Measurements from ENCODE around the gene KAZALD1. TPM values are rescaled to one million over a fixed set of nuclear protein-coding genes. Genes with fewer than 3 reads are reported as not detected.
A peak's percentile ranks its signal among the peaks of the same experiment; 100 is the strongest.
"Not testable (repeated sequence)": the region's sequence is repeated elsewhere in the genome, so short reads cannot be mapped to it uniquely, and the experiment has no call there.

Gene KAZALD1
- total RNA-seq, 2 donors from 2014 or later, result not detected

- H3K27me3 Mint-ChIP-seq; H3K36me3 Mint-ChIP-seq (ENCODE audit: low read depth); DNase-seq; H3K4me3 Mint-ChIP-seq; H3K9me3 ChIP-seq (ENCODE audit: control insufficient read depth, low read length, poor library complexity, severe bottlenecking); ATAC-seq: not testable (repeated sequence)
- H3K27ac Mint-ChIP-seq, result peak overlapping the region; percentile 37
- H3K4me1 Mint-ChIP-seq, result peaks cover 29% of the 10 kb centered on the region
These were observed 27.4 kb upstream of the KAZALD1 start for GRCh38 chr10:101034404-101034803.

GRCh38 chr10:101035314-101035713 lies 26.5 kb upstream of the KAZALD1 start:
- ATAC-seq (no peak), DNase-seq (no peak)
- H3K4me1 Mint-ChIP-seq, result peaks cover 29% of the 10 kb centered on the region
- H3K9me3 ChIP-seq (ENCODE audit: control insufficient read depth, low read length, poor library complexity, severe bottlenecking), result no peaks in the 10 kb centered on the region
- H3K4me3 Mint-ChIP-seq, result no peak overlapping the region
- peaks cover 8% of the 10 kb centered on the region for H3K36me3 Mint-ChIP-seq (ENCODE audit: low read depth)
- no peaks in the 10 kb centered on the region for H3K27me3 Mint-ChIP-seq
- no peak overlapping the region for H3K27ac Mint-ChIP-seq

- H3K27me3 Mint-ChIP-seq, result no peaks in the 10 kb centered on the region
- H3K36me3 Mint-ChIP-seq (ENCODE audit: low read depth), result peaks cover 8% of the 10 kb centered on the region
- no peak overlapping the region for H3K27ac Mint-ChIP-seq
- DNase-seq (no peak), ATAC-seq (no peak)
- no peak overlapping the region for H3K4me3 Mint-ChIP-seq
- no peaks in the 10 kb centered on the region for H3K9me3 ChIP-seq (ENCODE audit: control insufficient read depth, low read length, poor library complexity, severe bottlenecking)
- peaks cover 27% of the 10 kb centered on the region for H3K4me1 Mint-ChIP-seq
These were observed 25.7 kb upstream of the KAZALD1 start for GRCh38 chr10:101035916-101036702.

- H3K27ac Mint-ChIP-seq, result no peak overlapping the region
- H3K27me3 Mint-ChIP-seq, result no peaks in the 10 kb centered on the region
- H3K4me1 Mint-ChIP-seq, result peaks cover 22% of the 10 kb centered on the region
- H3K9me3 ChIP-seq (ENCODE audit: control insufficient read depth, low read length, poor library complexity, severe bottlenecking), result no peaks in the 10 kb centered on the region
- ATAC-seq (no peak), DNase-seq (no peak)
- no peak overlapping the region for H3K4me3 Mint-ChIP-seq
- peaks cover 8% of the 10 kb centered on the region for H3K36me3 Mint-ChIP-seq (ENCODE audit: low read depth)
These were observed 25.1 kb upstream of the KAZALD1 start for GRCh38 chr10:101036726-101037125.

DNA sequence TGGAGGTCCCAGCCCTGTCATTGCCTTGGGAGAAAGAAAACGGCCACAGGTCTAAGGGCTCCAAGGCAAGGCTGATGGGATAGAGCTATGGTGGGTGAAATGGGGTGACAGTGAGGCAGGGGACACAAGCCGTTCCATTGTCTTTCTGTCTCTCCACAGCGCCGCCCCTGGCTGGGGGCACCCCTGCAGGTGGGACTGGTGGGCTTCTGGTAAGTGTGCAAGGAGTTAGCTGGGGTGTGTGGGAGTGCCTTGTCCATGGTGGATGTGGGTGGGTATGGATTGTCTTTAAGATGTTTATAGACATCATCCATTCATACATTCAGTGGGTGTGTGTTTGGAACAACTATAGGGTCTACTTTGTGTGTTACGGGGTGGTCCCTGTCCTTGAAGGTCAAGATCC lies 23.3 kb upstream of the KAZALD1 start:
- H3K4me3 Mint-ChIP-seq, result no peak overlapping the region
- H3K36me3 Mint-ChIP-seq (ENCODE audit: low read depth), result peaks cover 5% of the 10 kb centered on the region
- no peaks in the 10 kb centered on the region for H3K9me3 ChIP-seq (ENCODE audit: control insufficient read depth, low read length, poor library complexity, severe bottlenecking)
- no peak for DNase-seq
- H3K27ac Mint-ChIP-seq, result no peak overlapping the region
- H3K27me3 Mint-ChIP-seq, result no peaks in the 10 kb centered on the region
- no peak for ATAC-seq
- peaks cover 23% of the 10 kb centered on the region for H3K4me1 Mint-ChIP-seq

- no peak for DNase-seq
- no peaks in the 10 kb centered on the region for H3K9me3 ChIP-seq (ENCODE audit: control insufficient read depth, low read length, poor library complexity, severe bottlenecking)
- Mint-ChIP-seq H3K4me1 (peaks cover 23% of the 10 kb centered on the region), H3K27ac (peak overlapping the region; percentile 67), H3K27me3 (no peaks in the 10 kb centered on the region), H3K36me3 (ENCODE audit: low read depth) (peaks cover 5% of the 10 kb centered on the region), H3K4me3 (no peak overlapping the region)
- ATAC-seq, result no peak
These were observed 21.7 kb upstream of the KAZALD1 start for GRCh38 chr10:101040061-101040460.

- H3K36me3 Mint-ChIP-seq (ENCODE audit: low read depth), result peaks cover 5% of the 10 kb centered on the region
- DNase-seq, result no peak
- H3K4me1 Mint-ChIP-seq, result peaks cover 23% of the 10 kb centered on the region
- H3K27me3 Mint-ChIP-seq, result peaks cover 3% of the 10 kb centered on the region
- ATAC-seq, result no peak
- H3K27ac Mint-ChIP-seq, result peak overlapping the region; percentile 97
- H3K4me3 Mint-ChIP-seq, result no peak overlapping the region
- no peaks in the 10 kb centered on the region for H3K9me3 ChIP-seq (ENCODE audit: control insufficient read depth, low read length, poor library complexity, severe bottlenecking)
These were observed 20.9 kb upstream of the KAZALD1 start for GRCh38 chr10:101040851-101041250.

DNA sequence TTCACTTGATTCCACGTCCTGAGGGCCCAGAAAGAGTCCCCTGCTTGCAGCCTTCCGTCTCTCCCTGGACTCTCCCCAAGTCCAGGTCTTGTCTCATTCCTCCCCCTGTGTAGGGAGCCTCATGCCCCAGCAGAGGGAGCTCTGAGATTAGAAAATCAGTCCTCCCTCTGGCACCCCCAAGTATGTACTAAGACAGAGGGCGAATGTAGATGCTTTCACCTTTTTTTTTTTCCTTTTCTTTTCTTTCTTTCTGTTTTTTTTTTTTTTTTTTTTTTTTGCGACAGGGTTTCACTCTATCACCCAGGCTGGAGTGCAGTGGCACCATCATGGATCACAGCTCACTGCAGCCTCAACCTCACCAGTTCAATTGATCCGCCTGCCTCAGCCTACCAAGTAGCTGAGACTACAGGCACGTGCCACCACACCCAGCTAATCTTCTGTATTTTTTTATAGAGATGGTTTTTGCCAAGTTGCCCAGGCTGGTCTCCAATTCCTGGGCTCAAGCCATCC lies 20.5 kb upstream of the KAZALD1 start:
- H3K27ac Mint-ChIP-seq, result peak overlapping the region; percentile 97
- no peaks in the 10 kb centered on the region for H3K9me3 ChIP-seq (ENCODE audit: control insufficient read depth, low read length, poor library complexity, severe bottlenecking)
- DNase-seq (peak; percentile 34 to 63 (median 47)), ATAC-seq (peak; percentile 88)
- peaks cover 23% of the 10 kb centered on the region for H3K4me1 Mint-ChIP-seq
- H3K36me3 Mint-ChIP-seq (ENCODE audit: low read depth), result peaks cover 5% of the 10 kb centered on the region
- no peak overlapping the region for H3K4me3 Mint-ChIP-seq
- H3K27me3 Mint-ChIP-seq, result peaks cover 7% of the 10 kb centered on the region

GRCh38 chr10:101042118-101042517 lies 19.7 kb upstream of the KAZALD1 start:
- H3K9me3 ChIP-seq (ENCODE audit: control insufficient read depth, low read length, poor library complexity, severe bottlenecking), result no peaks in the 10 kb centered on the region
- peaks cover 5% of the 10 kb centered on the region for H3K36me3 Mint-ChIP-seq (ENCODE audit: low read depth)
- peaks cover 15% of the 10 kb centered on the region for H3K27me3 Mint-ChIP-seq
- ATAC-seq (no peak), DNase-seq (no peak)
- peak overlapping the region; percentile 97 for H3K27ac Mint-ChIP-seq
- H3K4me1 Mint-ChIP-seq, result peaks cover 20% of the 10 kb centered on the region
- peak overlapping the region; percentile 98 for H3K4me3 Mint-ChIP-seq

DNA sequence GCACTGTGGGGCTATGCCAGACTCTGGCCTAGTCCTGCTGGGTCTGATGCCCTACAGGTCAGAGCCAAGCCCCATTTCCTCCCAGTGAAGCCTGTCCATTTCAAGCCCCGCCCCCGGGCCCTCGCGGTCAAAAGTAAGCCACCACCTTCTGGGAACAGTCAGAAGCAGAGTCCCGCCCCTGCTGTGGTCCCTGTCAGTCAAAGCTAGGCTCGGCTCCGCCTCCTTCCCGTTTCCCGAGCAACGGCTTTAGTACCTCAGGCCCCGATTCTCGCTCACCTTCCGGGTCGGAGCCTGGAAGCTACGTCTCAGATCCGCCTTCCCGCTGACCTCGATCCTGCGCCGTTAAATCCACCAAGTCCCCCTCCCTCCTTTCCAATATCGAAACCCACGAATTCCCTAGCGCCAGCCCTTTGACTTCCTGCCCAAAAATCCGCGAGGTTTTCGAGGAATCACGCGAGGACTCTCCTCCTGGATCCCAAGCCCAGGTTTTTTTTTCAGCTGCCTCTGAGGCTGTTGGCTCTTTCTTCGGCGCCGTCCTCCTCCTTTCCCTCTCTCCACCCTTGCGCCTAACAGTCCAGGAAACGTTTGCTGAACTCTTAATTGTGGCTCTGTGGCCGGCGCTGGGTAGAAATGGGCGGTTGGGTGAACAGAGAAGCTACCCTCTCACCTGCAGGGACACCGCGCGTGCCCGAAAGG lies 19.0 kb upstream of the KAZALD1 start:
- ATAC-seq (peak; percentile 84), DNase-seq (peak; percentile 58 to 64 (median 62))
- peaks cover 18% of the 10 kb centered on the region for H3K27me3 Mint-ChIP-seq
- H3K27ac Mint-ChIP-seq, result peak overlapping the region; percentile 97
- peaks cover 5% of the 10 kb centered on the region for H3K36me3 Mint-ChIP-seq (ENCODE audit: low read depth)
- peak overlapping the region; percentile 98 for H3K4me3 Mint-ChIP-seq
- H3K9me3 ChIP-seq (ENCODE audit: control insufficient read depth, low read length, poor library complexity, severe bottlenecking), result no peaks in the 10 kb centered on the region
- peaks cover 20% of the 10 kb centered on the region for H3K4me1 Mint-ChIP-seq

- H3K9me3 ChIP-seq (ENCODE audit: control insufficient read depth, low read length, poor library complexity, severe bottlenecking), result no peaks in the 10 kb centered on the region
- Mint-ChIP-seq H3K27ac (peak overlapping the region; percentile 97), H3K27me3 (peaks cover 23% of the 10 kb centered on the region), H3K36me3 (ENCODE audit: low read depth) (no peaks in the 10 kb centered on the region), H3K4me1 (peaks cover 22% of the 10 kb centered on the region), H3K4me3 (peak overlapping the region; percentile 98)
- no peak for ATAC-seq
- DNase-seq, result no peak
These were observed 18.5 kb upstream of the KAZALD1 start for GRCh38 chr10:101043363-101043707.

DNA sequence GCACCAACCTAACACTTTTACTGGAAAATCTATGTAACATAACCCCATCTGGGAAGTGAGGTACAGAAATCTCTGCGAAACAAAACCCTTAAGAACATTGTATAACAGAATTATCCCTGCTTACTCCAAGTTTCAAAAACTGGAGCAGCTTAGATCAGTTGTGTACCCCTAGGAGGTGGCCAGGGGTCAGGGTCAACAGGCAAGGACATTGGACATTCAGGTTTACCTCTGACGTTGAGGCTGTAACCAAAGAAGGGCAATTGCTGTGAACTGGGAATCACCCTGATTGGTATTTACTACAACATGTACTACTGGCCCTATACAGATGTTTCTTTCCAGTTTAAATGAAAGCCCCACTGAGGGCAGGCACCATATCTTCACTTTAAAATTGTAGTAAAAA lies 17.7 kb upstream of the KAZALD1 start:
- DNase-seq, result no peak
- peaks cover 2% of the 10 kb centered on the region for H3K36me3 Mint-ChIP-seq (ENCODE audit: low read depth)
- no peak for ATAC-seq
- no peaks in the 10 kb centered on the region for H3K9me3 ChIP-seq (ENCODE audit: control insufficient read depth, low read length, poor library complexity, severe bottlenecking)
- no peak overlapping the region for H3K27ac Mint-ChIP-seq
- H3K4me1 Mint-ChIP-seq, result peaks cover 27% of the 10 kb centered on the region
- H3K4me3 Mint-ChIP-seq, result no peak overlapping the region
- peaks cover 31% of the 10 kb centered on the region for H3K27me3 Mint-ChIP-seq

GRCh38 chr10:101046332-101047238 lies 15.2 kb upstream of the KAZALD1 start:
- no peak overlapping the region for H3K4me3 Mint-ChIP-seq
- H3K4me1 Mint-ChIP-seq, result peaks cover 29% of the 10 kb centered on the region
- ATAC-seq, result no peak
- DNase-seq, result no peak
- no peaks in the 10 kb centered on the region for H3K9me3 ChIP-seq (ENCODE audit: control insufficient read depth, low read length, poor library complexity, severe bottlenecking)
- peaks cover 4% of the 10 kb centered on the region for H3K36me3 Mint-ChIP-seq (ENCODE audit: low read depth)
- H3K27me3 Mint-ChIP-seq, result peaks cover 46% of the 10 kb centered on the region
- no peak overlapping the region for H3K27ac Mint-ChIP-seq
